Osteocyte (in vitro differentiated cells): ENCODE results near the gene PTPA. TPM values are rescaled to one million over a fixed set of nuclear protein-coding genes. Genes with fewer than 3 reads are reported as not detected.
A peak's percentile ranks its signal among the peaks of the same experiment; 100 is the strongest.

ENCODE experiments used
- DNase-seq: peaks from one replicate; pipeline ENCODE4 v3.0.0; 2021; ENCODE audit warnings: mixed read lengths; ENCODE audit not compliant: unreplicated experiment; ENCODE audit errors: extremely low spot score
- H3K27ac Mint-ChIP-seq: one replicate; pipeline ENCODE4 v1.8.0; 2021; ENCODE audit warnings: mild to moderate bottlenecking, mixed read lengths; ENCODE audit not compliant: unreplicated experiment
- H3K27me3 Mint-ChIP-seq: one replicate; pipeline ENCODE4 v1.8.0; 2021; ENCODE audit warnings: mixed read lengths; ENCODE audit not compliant: unreplicated experiment
- H3K36me3 Mint-ChIP-seq: one replicate; pipeline ENCODE4 v1.8.0; 2021; ENCODE audit warnings: mixed read lengths; ENCODE audit not compliant: unreplicated experiment
- H3K4me1 Mint-ChIP-seq: one replicate; pipeline ENCODE4 v1.8.0; 2021; ENCODE audit warnings: mixed read lengths; ENCODE audit not compliant: unreplicated experiment
- H3K4me3 Mint-ChIP-seq: one replicate; pipeline ENCODE4 v1.8.0; 2021; ENCODE audit warnings: mild to moderate bottlenecking, moderate library complexity, mixed read lengths; ENCODE audit not compliant: unreplicated experiment
- H3K9me3 Mint-ChIP-seq: one replicate; pipeline ENCODE4 v1.8.0; 2021; ENCODE audit warnings: mixed read lengths; ENCODE audit not compliant: unreplicated experiment
- CTCF ChIP-seq: fragments of 200-600 bp; sonication (generic); IDR thresholded peaks from 2 replicates; pipeline ENCODE4 v1.5.0; 2021; ENCODE audit warnings: antibody characterized with exemption, mild to moderate bottlenecking, moderate library complexity
- total RNA-seq: library from RNA; stranded (reverse); gene quantifications from 2 replicates; pipeline ENCODE4 v1.2.1, GENCODE V29; 2021

Gene PTPA
- total RNA-seq, 1 donor from 2014 or later, result 140 TPM

- Mint-ChIP-seq H3K27me3 (no peaks in the 10 kb centered on the region), H3K27ac (peak overlapping the region; percentile 95), H3K36me3 (peaks cover 9% of the 10 kb centered on the region), H3K4me1 (peaks cover 59% of the 10 kb centered on the region), H3K9me3 (no peaks in the 10 kb centered on the region), H3K4me3 (no peak overlapping the region)
- TF ChIP-seq CTCF, result no peak
- DNase-seq, result no peak
Measured at GRCh38 chr9:129145841-129146292, 34.7 kb downstream of the PTPA start.

- H3K27ac Mint-ChIP-seq, result peak overlapping the region; percentile 95
- TF ChIP-seq CTCF, result no peak
- peak overlapping the region; percentile 18 for H3K4me3 Mint-ChIP-seq
- H3K27me3 Mint-ChIP-seq, result no peaks in the 10 kb centered on the region
- peaks cover 52% of the 10 kb centered on the region for H3K4me1 Mint-ChIP-seq
- no peaks in the 10 kb centered on the region for H3K9me3 Mint-ChIP-seq
- no peak for DNase-seq
- peaks cover 14% of the 10 kb centered on the region for H3K36me3 Mint-ChIP-seq
Measured at GRCh38 chr9:129146441-129146941, 35.3 kb downstream of the PTPA start.

- peak overlapping the region; percentile 23 for H3K27ac Mint-ChIP-seq
- H3K4me1 Mint-ChIP-seq, result peaks cover 33% of the 10 kb centered on the region
- H3K36me3 Mint-ChIP-seq, result peaks cover 18% of the 10 kb centered on the region
- no peak overlapping the region for H3K4me3 Mint-ChIP-seq
- no peaks in the 10 kb centered on the region for H3K9me3 Mint-ChIP-seq
- no peaks in the 10 kb centered on the region for H3K27me3 Mint-ChIP-seq
- TF ChIP-seq CTCF, result no peak
- no peak for DNase-seq
Measured at GRCh38 chr9:129148463-129149204, 37.4 kb downstream of the PTPA start.

- Mint-ChIP-seq H3K27ac (no peak overlapping the region), H3K27me3 (no peaks in the 10 kb centered on the region), H3K36me3 (peaks cover 14% of the 10 kb centered on the region), H3K4me3 (no peak overlapping the region), H3K4me1 (peaks cover 28% of the 10 kb centered on the region), H3K9me3 (no peaks in the 10 kb centered on the region)
- no peak for TF ChIP-seq CTCF
- DNase-seq, result no peak
Measured at GRCh38 chr9:129149442-129149841, 38.2 kb downstream of the PTPA start.

- no peak overlapping the region for H3K4me3 Mint-ChIP-seq
- no peaks in the 10 kb centered on the region for H3K27me3 Mint-ChIP-seq
- no peaks in the 10 kb centered on the region for H3K9me3 Mint-ChIP-seq
- H3K36me3 Mint-ChIP-seq, result peaks cover 14% of the 10 kb centered on the region
- no peak for TF ChIP-seq CTCF
- no peak overlapping the region for H3K27ac Mint-ChIP-seq
- H3K4me1 Mint-ChIP-seq, result peaks cover 25% of the 10 kb centered on the region
- DNase-seq, result no peak
Measured at GRCh38 chr9:129150122-129150521, 38.9 kb downstream of the PTPA start.
